ENCODE measurements around the gene SPINDOC.
"Not testable (repeated sequence)": the region's sequence is repeated elsewhere in the genome, so short reads cannot be mapped to it uniquely, and the experiment has no call there.

Gene SPINDOC

GRCh38 chr11:63858628-63859550 is 45.6 kb downstream of the SPINDOC start:
- no peak for DNase-seq

GRCh38 chr11:63862923-63863322 is 49.7 kb downstream of the SPINDOC start:
- no peak for DNase-seq

- not testable (repeated sequence) for DNase-seq
Observed at GRCh38 chr11:63863620-63864019, 50.4 kb downstream of the SPINDOC start.

GRCh38 chr11:63866211-63866610 is 53.0 kb downstream of the SPINDOC start:
- DNase-seq: no peak

GRCh38 chr11:63867511-63867910 is 54.3 kb downstream of the SPINDOC start:
- DNase-seq: no peak

- DNase-seq: no peak
Observed at GRCh38 chr11:63868399-63869064, 55.3 kb downstream of the SPINDOC start.

- no peak for DNase-seq
Observed at GRCh38 chr11:63869171-63869591, 55.9 kb downstream of the SPINDOC start.

GRCh38 chr11:63869683-63870082 is 56.4 kb downstream of the SPINDOC start:
- no peak for DNase-seq

- no peak for DNase-seq
Observed at GRCh38 chr11:63870351-63871140, 57.3 kb downstream of the SPINDOC start.

GRCh38 chr11:63871962-63872799 is 58.9 kb downstream of the SPINDOC start:
- DNase-seq: peak; percentile 59

GRCh38 chr11:63872800-63873197 is 59.5 kb downstream of the SPINDOC start:
- DNase-seq: no peak

- no peak for DNase-seq
Observed at GRCh38 chr11:63873311-63873710, 60.1 kb downstream of the SPINDOC start.

GRCh38 chr11:63874511-63874910 is 61.3 kb downstream of the SPINDOC start:
- no peak for DNase-seq

- no peak for DNase-seq
Observed at GRCh38 chr11:63875506-63876065, 62.3 kb downstream of the SPINDOC start.

GRCh38 chr11:63876616-63877015 is 63.4 kb downstream of the SPINDOC start:
- DNase-seq: no peak
